OCI-LY3 (cell line): ENCODE data around the gene FBXO36.

Source experiments
- H2AFZ ChIP-seq: fragments of 200-600, 300-600 bp; shearing (Covaris generic); 2 replicates; pipeline ENCODE4 v1.6.0; 2014; ENCODE audit warnings: antibody characterized with exemption, low read depth, low read length
- H3K27ac ChIP-seq: fragments of 200-600, 300-600 bp; sonication (generic); 2 replicates; pipeline ENCODE4 v1.5.1; 2014; ENCODE audit warnings: mild to moderate bottlenecking, low read length, moderate library complexity, mixed read lengths
- H3K27me3 ChIP-seq: fragments of 200-600, 300-600 bp; sonication (generic); 2 replicates; pipeline ENCODE4 v1.6.1; 2014; ENCODE audit warnings: low read depth, low read length, mixed read lengths
- H3K36me3 ChIP-seq: fragments of 200-600, 300-600 bp; sonication (generic); replicated peaks from 2 replicates; pipeline ENCODE3; 2014; ENCODE audit warnings: low read depth, low read length, mixed read lengths
- H3K4me1 ChIP-seq: fragments of 300-600, 200-600 bp; sonication (generic); 2 replicates; pipeline ENCODE4 v1.6.1; 2014; ENCODE audit warnings: low read length, mixed read lengths
- H3K4me2 ChIP-seq: fragments of 200-600, 300-600 bp; sonication (generic); 2 replicates; pipeline ENCODE4 v1.6.1; 2014; ENCODE audit warnings: low read length, mixed read lengths
- H3K4me3 ChIP-seq: fragments of 300-600, 200-600 bp; sonication (generic); 2 replicates; pipeline ENCODE4 v1.5.1; 2014; ENCODE audit warnings: antibody characterized with exemption, mild to moderate bottlenecking, low read length, moderate library complexity
- H3K79me2 ChIP-seq: fragments of 300-600, 200-600 bp; shearing (Covaris generic); 2 replicates; pipeline ENCODE4 v1.6.1; 2014; ENCODE audit warnings: mild to moderate bottlenecking, low read length, mixed read lengths
- H3K9ac ChIP-seq: fragments of 300-600, 200-600 bp; shearing (Covaris generic); 2 replicates; pipeline ENCODE4 v1.6.0; 2014; ENCODE audit warnings: mild to moderate bottlenecking, low read length, moderate library complexity
- H3K9me3 ChIP-seq: fragments of 200-600, 300-600 bp; shearing (Covaris generic); 2 replicates; pipeline ENCODE4 v1.6.1; 2014; ENCODE audit warnings: low read length, mixed read lengths; ENCODE audit not compliant: insufficient read depth
- H4K20me1 ChIP-seq: fragments of 200-600, 300-600 bp; sonication (generic); 2 replicates; pipeline ENCODE4 v1.6.1; 2016; ENCODE audit warnings: low read length, mixed read lengths; ENCODE audit not compliant: insufficient read depth
- EZH2phosphoT487 ChIP-seq: fragments of 200-600 bp; shearing (Covaris generic); IDR thresholded peaks from 2 replicates; pipeline ENCODE4 v1.6.1; 2018; ENCODE audit warnings: antibody characterized with exemption, mixed run types, low read depth
- TF ChIP-seq, protein P1 (sequence below): fragments of 200-600, 300-600 bp; sonication (generic); IDR thresholded peaks from 2 replicates; pipeline ENCODE4 v1.5.1; 2014; ENCODE audit warnings: antibody characterized with exemption, low read length, low read depth

FBXO36 gene

GRCh38 chr2:230000118-230000841 lies 78.0 kb downstream of the FBXO36 start:
- H3K36me3 ChIP-seq = no peaks in the 10 kb centered on the region
- TF ChIP-seq EZH2phosphoT487 = no peak
- TF ChIP-seq, protein P1, sequence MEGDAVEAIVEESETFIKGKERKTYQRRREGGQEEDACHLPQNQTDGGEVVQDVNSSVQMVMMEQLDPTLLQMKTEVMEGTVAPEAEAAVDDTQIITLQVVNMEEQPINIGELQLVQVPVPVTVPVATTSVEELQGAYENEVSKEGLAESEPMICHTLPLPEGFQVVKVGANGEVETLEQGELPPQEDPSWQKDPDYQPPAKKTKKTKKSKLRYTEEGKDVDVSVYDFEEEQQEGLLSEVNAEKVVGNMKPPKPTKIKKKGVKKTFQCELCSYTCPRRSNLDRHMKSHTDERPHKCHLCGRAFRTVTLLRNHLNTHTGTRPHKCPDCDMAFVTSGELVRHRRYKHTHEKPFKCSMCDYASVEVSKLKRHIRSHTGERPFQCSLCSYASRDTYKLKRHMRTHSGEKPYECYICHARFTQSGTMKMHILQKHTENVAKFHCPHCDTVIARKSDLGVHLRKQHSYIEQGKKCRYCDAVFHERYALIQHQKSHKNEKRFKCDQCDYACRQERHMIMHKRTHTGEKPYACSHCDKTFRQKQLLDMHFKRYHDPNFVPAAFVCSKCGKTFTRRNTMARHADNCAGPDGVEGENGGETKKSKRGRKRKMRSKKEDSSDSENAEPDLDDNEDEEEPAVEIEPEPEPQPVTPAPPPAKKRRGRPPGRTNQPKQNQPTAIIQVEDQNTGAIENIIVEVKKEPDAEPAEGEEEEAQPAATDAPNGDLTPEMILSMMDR = no peak
- no peaks in the 10 kb centered on the region for H4K20me1 ChIP-seq
- H2AFZ ChIP-seq = no peak overlapping the region
- H3K4me2 ChIP-seq = peak overlapping the region; percentile 79
- H3K9me3 ChIP-seq = no peaks in the 10 kb centered on the region
- H3K9ac ChIP-seq = no peak overlapping the region
- peak overlapping the region; percentile 74 for H3K27ac ChIP-seq
- H3K79me2 ChIP-seq = no peaks in the 10 kb centered on the region
- H3K4me1 ChIP-seq = peaks cover 24% of the 10 kb centered on the region
- H3K27me3 ChIP-seq = no peaks in the 10 kb centered on the region
- peak overlapping the region; percentile 47 for H3K4me3 ChIP-seq

DNA sequence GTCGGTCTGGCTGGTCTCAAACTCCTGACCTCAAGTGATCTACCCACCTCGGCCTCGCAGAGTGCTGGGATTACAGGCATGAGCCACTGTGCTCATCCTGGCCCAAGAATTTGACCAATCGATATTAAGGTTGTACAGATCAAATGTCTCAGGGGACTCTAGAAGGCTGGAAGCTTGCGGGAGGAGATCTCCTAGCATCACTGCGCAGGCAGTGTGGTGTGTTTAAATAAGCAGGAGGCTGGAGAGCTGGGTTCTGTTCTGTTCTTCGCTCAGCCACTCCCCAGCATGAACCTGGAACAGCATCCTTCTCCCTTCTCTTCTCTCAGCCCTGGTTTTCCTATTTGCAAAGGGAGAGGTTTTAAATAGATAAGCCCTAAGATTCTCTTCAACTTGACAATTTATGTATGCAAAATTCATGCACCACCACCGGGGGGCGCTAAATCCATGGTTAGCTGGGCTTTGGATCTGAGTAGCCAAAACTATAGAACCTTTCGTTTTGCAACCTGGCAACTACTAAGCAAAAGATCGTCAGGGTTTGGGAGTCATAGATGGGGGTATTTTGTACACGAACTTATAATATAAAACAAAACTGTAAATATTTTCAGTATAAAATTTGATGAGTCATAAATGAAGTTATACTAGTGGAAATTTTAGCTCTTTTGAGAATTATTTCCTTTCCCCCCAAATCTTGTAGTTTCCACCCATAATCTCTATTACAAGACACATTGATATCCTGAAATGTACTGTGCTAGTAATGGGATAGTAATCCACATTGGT lies 85.8 kb downstream of the FBXO36 start:
- Histone ChIP-seq H3K4me1 (peaks cover 7% of the 10 kb centered on the region), H3K9me3 (no peaks in the 10 kb centered on the region), H2AFZ (peak overlapping the region; percentile 60; the same call in 1 of the 2 replicates), H3K27ac (no peak overlapping the region), H3K36me3 (no peaks in the 10 kb centered on the region), H3K79me2 (no peaks in the 10 kb centered on the region), H3K4me3 (peak overlapping the region; percentile 36), H3K27me3 (no peaks in the 10 kb centered on the region), H4K20me1 (no peaks in the 10 kb centered on the region), H3K4me2 (peak overlapping the region; percentile 64), H3K9ac (peak overlapping the region; percentile 41; the same call in 1 of the 2 replicates)
- no peak for TF ChIP-seq EZH2phosphoT487
- TF ChIP-seq, protein P1 = peak; percentile 72

GRCh38 chr2:230008708-230009066 lies 86.4 kb downstream of the FBXO36 start:
- Histone ChIP-seq H3K27ac (no peak overlapping the region), H2AFZ (peak overlapping the region; percentile 60; the same call in 1 of the 2 replicates), H3K9ac (peak overlapping the region; percentile 41; the same call in 1 of the 2 replicates), H3K79me2 (no peaks in the 10 kb centered on the region), H4K20me1 (no peaks in the 10 kb centered on the region), H3K4me1 (peaks cover 7% of the 10 kb centered on the region), H3K9me3 (no peaks in the 10 kb centered on the region), H3K36me3 (no peaks in the 10 kb centered on the region), H3K4me2 (peak overlapping the region; percentile 64), H3K4me3 (peak overlapping the region; percentile 36), H3K27me3 (no peaks in the 10 kb centered on the region)
- TF ChIP-seq, protein P1 = no peak
- no peak for TF ChIP-seq EZH2phosphoT487

DNA sequence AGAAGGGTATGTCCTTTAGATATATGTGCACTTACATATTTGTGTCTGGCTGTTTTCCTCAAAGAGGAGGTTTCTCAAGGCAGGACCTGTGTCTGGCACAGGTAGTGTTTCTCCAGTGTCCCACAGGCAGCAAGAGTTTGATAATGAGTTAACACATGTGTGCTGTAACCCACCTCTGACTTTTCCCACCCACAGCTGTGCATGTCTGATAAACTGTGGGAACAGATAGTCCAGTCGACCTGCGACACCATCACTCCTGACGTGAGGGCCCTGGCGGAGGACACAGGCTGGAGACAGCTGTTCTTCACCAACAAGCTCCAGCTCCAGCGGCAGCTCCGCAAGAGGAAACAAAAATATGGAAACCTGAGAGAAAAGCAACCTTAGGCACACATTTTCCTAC lies 88.2 kb downstream of the FBXO36 start:
- Histone ChIP-seq H3K9me3 (no peaks in the 10 kb centered on the region), H3K36me3 (no peaks in the 10 kb centered on the region), H3K4me3 (no peak overlapping the region), H3K27me3 (no peaks in the 10 kb centered on the region), H2AFZ (no peak overlapping the region), H3K4me2 (no peak overlapping the region), H3K79me2 (no peaks in the 10 kb centered on the region), H3K27ac (no peak overlapping the region), H3K4me1 (peaks cover 7% of the 10 kb centered on the region), H4K20me1 (no peaks in the 10 kb centered on the region), H3K9ac (no peak overlapping the region)
- TF ChIP-seq EZH2phosphoT487 = no peak
- TF ChIP-seq, protein P1 = no peak
